ENCODE results near the gene MFF.
A peak's percentile ranks its signal among the peaks of the same experiment; 100 is the strongest.

The MFF gene

GRCh38 chr2:227398684-227399670 is 73.9 kb downstream of the MFF start:
- Mint-ChIP-seq H3K27ac (no peak overlapping the region), H3K9me3 (ENCODE audit: low read depth) (no peaks in the 10 kb centered on the region), H3K4me1 (ENCODE audit: low read depth) (peaks cover 25% of the 10 kb centered on the region), H3K36me3 (no peaks in the 10 kb centered on the region), H3K4me3 (no peak overlapping the region), H3K27me3 (no peaks in the 10 kb centered on the region)

DNA sequence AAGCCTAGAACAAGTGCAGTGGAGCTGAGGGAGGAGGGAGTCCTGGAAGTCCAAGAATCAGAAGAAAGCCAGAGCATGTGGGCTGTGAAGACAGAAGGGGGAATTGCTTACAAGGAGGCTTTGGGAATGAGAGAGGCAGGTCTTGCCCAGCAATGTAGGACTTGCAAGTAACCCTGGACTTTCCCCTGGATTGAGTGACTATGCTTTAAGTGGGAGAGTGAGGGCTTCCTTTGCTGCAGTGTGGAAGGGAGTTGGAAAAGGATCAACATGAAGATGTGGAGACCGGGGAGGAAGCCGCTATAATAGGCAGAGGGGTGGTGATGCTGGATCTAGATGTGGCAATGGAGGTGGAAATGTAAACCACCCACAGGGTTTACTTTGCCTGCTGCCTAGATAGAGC is 76.5 kb downstream of the MFF start:
- Mint-ChIP-seq H3K4me3 (no peak overlapping the region), H3K36me3 (no peaks in the 10 kb centered on the region), H3K27ac (no peak overlapping the region), H3K27me3 (no peaks in the 10 kb centered on the region), H3K4me1 (ENCODE audit: low read depth) (peaks cover 48% of the 10 kb centered on the region), H3K9me3 (ENCODE audit: low read depth) (no peaks in the 10 kb centered on the region)

DNA sequence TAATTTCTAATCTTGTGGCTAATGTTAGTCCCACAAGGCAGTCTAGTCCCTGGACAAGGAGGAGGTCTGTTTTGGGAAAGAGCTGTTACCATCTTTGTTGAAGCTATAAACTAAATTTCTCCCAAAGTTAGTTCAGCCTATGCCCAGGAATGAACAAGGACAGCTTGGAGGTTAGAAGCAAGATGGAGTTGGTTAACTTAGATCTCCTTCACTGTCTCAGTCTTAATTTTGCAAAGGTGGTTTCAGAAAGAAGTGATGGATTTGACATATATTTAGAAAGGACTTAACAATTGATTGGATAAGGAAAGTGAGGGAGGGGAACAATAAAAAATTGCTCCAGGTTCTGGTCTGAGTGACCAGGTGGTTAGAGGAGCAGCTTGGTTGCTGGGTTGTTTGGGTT is 77.3 kb downstream of the MFF start:
- no peak overlapping the region for H3K4me3 Mint-ChIP-seq
- H3K4me1 Mint-ChIP-seq (ENCODE audit: low read depth), result peaks cover 52% of the 10 kb centered on the region
- H3K36me3 Mint-ChIP-seq, result no peaks in the 10 kb centered on the region
- H3K9me3 Mint-ChIP-seq (ENCODE audit: low read depth), result no peaks in the 10 kb centered on the region
- no peak overlapping the region for H3K27ac Mint-ChIP-seq
- H3K27me3 Mint-ChIP-seq, result no peaks in the 10 kb centered on the region

DNA sequence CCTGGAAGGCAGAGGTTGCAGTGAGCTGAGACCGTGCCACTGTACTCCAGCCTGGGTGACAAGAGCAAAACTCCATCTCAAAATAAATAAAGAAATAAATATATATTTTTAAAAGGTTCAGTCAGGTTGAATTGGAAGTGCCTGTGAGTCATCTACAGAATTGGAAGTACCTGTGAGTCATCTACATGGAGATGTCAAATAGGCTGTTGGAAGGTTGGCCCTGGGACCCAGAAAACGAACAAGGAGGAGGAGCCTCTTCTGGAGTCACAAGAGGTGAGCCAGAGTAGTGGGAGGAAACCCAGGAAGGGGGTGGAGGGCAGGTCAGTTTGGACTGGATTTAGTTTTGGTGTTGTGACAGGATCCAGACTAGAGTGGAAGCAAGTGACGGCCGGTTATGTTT is 77.9 kb downstream of the MFF start:
- H3K9me3 Mint-ChIP-seq (ENCODE audit: low read depth), result no peaks in the 10 kb centered on the region

DNA sequence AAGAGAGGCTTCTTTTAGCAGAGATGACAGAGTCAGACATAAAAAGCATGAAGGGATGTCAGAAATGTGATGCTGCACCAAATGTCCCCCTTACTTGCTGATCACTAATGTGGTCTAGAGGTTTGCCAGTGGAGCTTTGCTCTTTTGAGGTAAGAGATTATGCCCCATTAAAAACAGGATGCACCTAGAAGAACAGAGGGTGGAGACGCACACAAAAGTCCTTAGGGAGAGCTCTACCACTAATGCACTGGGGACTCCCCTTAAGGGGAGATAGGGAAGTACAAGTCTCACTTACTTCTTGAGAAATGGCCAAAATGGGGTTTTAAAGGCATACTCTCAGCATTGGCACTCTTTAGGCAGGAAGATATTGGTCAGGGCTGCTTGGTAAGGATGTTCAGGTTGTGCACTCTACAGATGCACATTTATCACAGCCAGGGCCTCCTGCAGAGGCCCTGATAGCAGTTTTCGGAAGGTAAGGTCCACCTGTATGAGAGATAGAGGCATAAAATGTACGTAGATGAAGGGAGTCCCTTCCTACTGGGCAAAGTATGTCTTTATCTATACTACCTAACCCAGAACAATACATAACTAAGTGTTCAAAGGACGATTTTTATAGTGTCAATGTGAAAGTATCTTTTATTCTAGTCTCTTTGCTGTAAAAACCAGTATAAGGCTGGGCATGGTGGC is 79.7 kb downstream of the MFF start:
- no peaks in the 10 kb centered on the region for H3K36me3 Mint-ChIP-seq
- H3K27ac Mint-ChIP-seq, result peak overlapping the region; percentile 50
- no peaks in the 10 kb centered on the region for H3K27me3 Mint-ChIP-seq
- no peaks in the 10 kb centered on the region for H3K9me3 Mint-ChIP-seq (ENCODE audit: low read depth)
- H3K4me1 Mint-ChIP-seq (ENCODE audit: low read depth), result peaks cover 51% of the 10 kb centered on the region
- H3K4me3 Mint-ChIP-seq, result no peak overlapping the region

More for the DNA sequence above, 77.9 kb downstream of the MFF start:
- H3K4me3 Mint-ChIP-seq, result no peak overlapping the region
- H3K36me3 Mint-ChIP-seq, result no peaks in the 10 kb centered on the region
- no peaks in the 10 kb centered on the region for H3K27me3 Mint-ChIP-seq
- H3K4me1 Mint-ChIP-seq (ENCODE audit: low read depth), result peaks cover 53% of the 10 kb centered on the region
- no peak overlapping the region for H3K27ac Mint-ChIP-seq

- Mint-ChIP-seq H3K36me3 (no peaks in the 10 kb centered on the region), H3K4me1 (ENCODE audit: low read depth) (peaks cover 65% of the 10 kb centered on the region), H3K27ac (peak overlapping the region; percentile 61), H3K4me3 (peak overlapping the region; percentile 43), H3K9me3 (ENCODE audit: low read depth) (no peaks in the 10 kb centered on the region), H3K27me3 (no peaks in the 10 kb centered on the region)
Measured at GRCh38 chr2:227406177-227407031, 81.4 kb downstream of the MFF start.

Data from activated naive CD8-positive, alpha-beta T cell (primary cell).